SU-DHL-6 (cell line): ENCODE data around the gene DPYSL4.

Experiments used
- H2AFZ ChIP-seq: fragments of 200-600 bp; sonication (generic); 2 replicates; pipeline ENCODE4 v1.6.1; 2014; ENCODE audit warnings: low read depth, mild to moderate bottlenecking, moderate library complexity, mixed read lengths, antibody characterized with exemption, low read length; ENCODE audit not compliant: severe bottlenecking
- H3F3A ChIP-seq: fragments of 200-600 bp; shearing (Covaris generic); 2 replicates; pipeline ENCODE4 v1.6.0; 2016; ENCODE audit warnings: antibody characterized with exemption, mild to moderate bottlenecking; ENCODE audit not compliant: insufficient read depth
- H3K27ac ChIP-seq: fragments of 200-600 bp; sonication (generic); 2 replicates; pipeline ENCODE4 v1.5.1; 2016; ENCODE audit warnings: low read depth, mild to moderate bottlenecking, low read length, moderate library complexity, mixed read lengths
- H3K27me3 ChIP-seq: fragments of 200-600 bp; sonication (generic), shearing (Covaris generic); 2 replicates; pipeline ENCODE4 v1.6.0; 2014; ENCODE audit warnings: mild to moderate bottlenecking, low read length
- H3K36me3 ChIP-seq: fragments of 200-600 bp; sonication (generic); 2 replicates; pipeline ENCODE4 v1.6.1; 2014; ENCODE audit warnings: mild to moderate bottlenecking, low read length, mixed read lengths
- H3K4me2 ChIP-seq: fragments of 300-600, 200-600 bp; shearing (Covaris generic), sonication (generic); 2 replicates; pipeline ENCODE4 v1.6.0; 2014; ENCODE audit warnings: low read length, low read depth, mild to moderate bottlenecking; ENCODE audit not compliant: poor library complexity, severe bottlenecking
- H3K4me3 ChIP-seq: fragments of 200-600 bp; sonication (generic); 2 replicates; pipeline ENCODE4 v1.5.1; 2014; ENCODE audit warnings: antibody characterized with exemption, low read length, mild to moderate bottlenecking, mixed read lengths; ENCODE audit not compliant: insufficient read depth, poor library complexity, severe bottlenecking
- H3K79me2 ChIP-seq: fragments of 200-600 bp; sonication (generic); 2 replicates; pipeline ENCODE4 v1.6.1; 2014; ENCODE audit warnings: mild to moderate bottlenecking, low read length, moderate library complexity; ENCODE audit not compliant: insufficient read depth
- H3K9ac ChIP-seq: fragments of 200-600 bp; sonication (generic); 2 replicates; pipeline ENCODE4 v1.7.0; 2014; ENCODE audit warnings: mild to moderate bottlenecking, low read length
- H3K9me2 ChIP-seq: fragments of 200-600 bp; sonication (generic); replicated peaks from 2 replicates; pipeline ENCODE4 v1.6.1; 2014; ENCODE audit warnings: low read length; ENCODE audit not compliant: insufficient read depth
- H3K9me3 ChIP-seq: fragments of 200-600 bp; sonication (generic); 2 replicates; pipeline ENCODE4 v1.6.1; 2014; ENCODE audit warnings: low read length, mixed read lengths; ENCODE audit not compliant: insufficient read depth
- H4K20me1 ChIP-seq: fragments of 200-600 bp; sonication (generic); 2 replicates; pipeline ENCODE4 v1.6.1; 2014; ENCODE audit warnings: low read depth, mild to moderate bottlenecking, antibody characterized with exemption, low read length, moderate library complexity, mixed read lengths
- CTCF ChIP-seq: fragments of 200-600 bp; sonication (generic); IDR thresholded peaks from one replicate; pipeline ENCODE4 v1.5.1; 2017; ENCODE audit warnings: antibody characterized with exemption, mild to moderate bottlenecking, low read length, moderate library complexity; ENCODE audit not compliant: insufficient read depth, poor library complexity, severe bottlenecking
- EZH2phosphoT487 ChIP-seq: fragments of 200-600 bp; sonication (generic), shearing (Covaris generic); conservative IDR thresholded peaks from 2 replicates; pipeline ENCODE4 v1.6.1; 2018; ENCODE audit warnings: mild to moderate bottlenecking, antibody characterized with exemption, low read length, moderate library complexity, mixed read lengths

The DPYSL4 gene

GRCh38 chr10:132223156-132223590 is 36.4 kb downstream of the DPYSL4 start:
- Histone ChIP-seq H3K4me3 (no peak overlapping the region), H3K27ac (no peak overlapping the region), H3K4me2 (no peak overlapping the region), H3K9me2 (no peaks in the 10 kb centered on the region), H3K27me3 (no peaks in the 10 kb centered on the region), H3K9me3 (no peaks in the 10 kb centered on the region), H3K9ac (no peak overlapping the region), H3F3A (no peaks in the 10 kb centered on the region), H3K79me2 (no peaks in the 10 kb centered on the region), H2AFZ (no peak overlapping the region), H4K20me1 (no peaks in the 10 kb centered on the region), H3K36me3 (no peaks in the 10 kb centered on the region)
- TF ChIP-seq EZH2phosphoT487 (no peak), CTCF (peak; percentile 35)

- H3K9me2 ChIP-seq, result no peaks in the 10 kb centered on the region
- no peaks in the 10 kb centered on the region for H4K20me1 ChIP-seq
- no peak overlapping the region for H3K4me2 ChIP-seq
- no peaks in the 10 kb centered on the region for H3K79me2 ChIP-seq
- no peaks in the 10 kb centered on the region for H3K9me3 ChIP-seq
- H3K36me3 ChIP-seq, result no peaks in the 10 kb centered on the region
- no peak for TF ChIP-seq EZH2phosphoT487
- no peak for TF ChIP-seq CTCF
- no peaks in the 10 kb centered on the region for H3F3A ChIP-seq
- no peak overlapping the region for H3K27ac ChIP-seq
- no peaks in the 10 kb centered on the region for H3K27me3 ChIP-seq
- H3K9ac ChIP-seq, result no peak overlapping the region
- no peak overlapping the region for H3K4me3 ChIP-seq
- no peak overlapping the region for H2AFZ ChIP-seq
Observed at GRCh38 chr10:132223611-132224342, 37.0 kb downstream of the DPYSL4 start.

GRCh38 chr10:132224343-132225072 is 37.8 kb downstream of the DPYSL4 start:
- no peaks in the 10 kb centered on the region for H3K36me3 ChIP-seq
- H3K4me3 ChIP-seq, result no peak overlapping the region
- no peaks in the 10 kb centered on the region for H3F3A ChIP-seq
- TF ChIP-seq CTCF, result no peak
- no peak for TF ChIP-seq EZH2phosphoT487
- H4K20me1 ChIP-seq, result no peaks in the 10 kb centered on the region
- H2AFZ ChIP-seq, result no peak overlapping the region
- H3K79me2 ChIP-seq, result no peaks in the 10 kb centered on the region
- H3K9ac ChIP-seq, result no peak overlapping the region
- H3K4me2 ChIP-seq, result no peak overlapping the region
- no peaks in the 10 kb centered on the region for H3K27me3 ChIP-seq
- no peaks in the 10 kb centered on the region for H3K9me2 ChIP-seq
- H3K9me3 ChIP-seq, result no peaks in the 10 kb centered on the region
- no peak overlapping the region for H3K27ac ChIP-seq
